ENCODE measurements around the gene ACKR2.

GRCh38 chr3:42836150-42837123, 27.2 kb downstream of the ACKR2 start:
- TF ChIP-seq EZH2 (IDR thresholded peaks at IDR 0.05; ENCODE audit: insufficient read depth, poor library complexity, severe bottlenecking), result no peak
- TF ChIP-seq EZH2phosphoT487 (IDR thresholded peaks at IDR 0.05; ENCODE audit: insufficient read depth, low read depth), result no peak
